Astrocyte (in vitro differentiated cells and primary cell): ENCODE measurements around the gene APBB2. TPM values are rescaled to one million over a fixed set of nuclear protein-coding genes. Genes with fewer than 3 reads are reported as not detected.

ENCODE experiments used
- DNase-seq: peaks from one replicate; pipeline ENCODE4 v3.0.0-alpha.2; 2010; ENCODE audit warnings: low read depth
- FAIRE-seq: peaks from 2 replicates; lab custom pipeline; 2011; peaks lifted over from hg19 to GRCh38; lab: Jason Lieb, UNC
- H2AFZ ChIP-seq: 2 replicates; pipeline ENCODE4 v1.6.0; 2012; ENCODE audit warnings: low read depth, low read length, inconsistent platforms
- H3K27ac ChIP-seq: 2 replicates; pipeline ENCODE4 v1.5.1; 2011; ENCODE audit warnings: low read depth, low read length, inconsistent platforms
- H3K27me3 ChIP-seq: 2 replicates; pipeline ENCODE4 v1.6.0; 2011; ENCODE audit warnings: low read length, inconsistent platforms; ENCODE audit not compliant: insufficient read depth
- H3K36me3 ChIP-seq: 2 replicates; pipeline ENCODE4 v1.5.1; 2011; ENCODE audit warnings: low read length, inconsistent platforms; ENCODE audit not compliant: insufficient read depth
- H3K4me1 ChIP-seq: 2 replicates; pipeline ENCODE4 v1.5.1; 2011; ENCODE audit warnings: low read length, inconsistent platforms; ENCODE audit not compliant: insufficient read depth
- H3K4me2 ChIP-seq: 2 replicates; pipeline ENCODE4 v1.6.0; 2012; ENCODE audit warnings: low read length, inconsistent platforms
- H3K4me3 ChIP-seq: 2 replicates; pipeline ENCODE4 v1.5.1; 2011; ENCODE audit warnings: low read depth, mild to moderate bottlenecking, low read length, inconsistent platforms; ENCODE audit not compliant: insufficient read depth
- H3K79me2 ChIP-seq: 2 replicates; pipeline ENCODE4 v1.6.0; 2012; ENCODE audit warnings: mild to moderate bottlenecking, low read length, inconsistent platforms; ENCODE audit not compliant: insufficient read depth
- H3K9ac ChIP-seq: 2 replicates; pipeline ENCODE4 v1.6.0; 2012; ENCODE audit warnings: mild to moderate bottlenecking, low read length, inconsistent platforms
- H3K9me3 ChIP-seq: 2 replicates; pipeline ENCODE4 v1.5.1; 2012; ENCODE audit warnings: low read depth, mild to moderate bottlenecking, low read length, inconsistent platforms; ENCODE audit not compliant: insufficient read depth
- H4K20me1 ChIP-seq: 2 replicates; pipeline ENCODE4 v1.6.0; 2012; ENCODE audit warnings: low read length, inconsistent platforms; ENCODE audit not compliant: insufficient read depth
- H3K27ac Mint-ChIP-seq: one replicate; pipeline ENCODE4 v1.8.0; 2021; ENCODE audit warnings: mild to moderate bottlenecking, mixed read lengths; ENCODE audit not compliant: unreplicated experiment
- H3K27me3 Mint-ChIP-seq: one replicate; pipeline ENCODE4 v1.8.0; 2021; ENCODE audit warnings: low read depth, mixed read lengths; ENCODE audit not compliant: unreplicated experiment
- H3K36me3 Mint-ChIP-seq: one replicate; pipeline ENCODE4 v1.8.0; 2021; ENCODE audit warnings: low read depth, mixed read lengths; ENCODE audit not compliant: unreplicated experiment
- H3K4me1 Mint-ChIP-seq: one replicate; pipeline ENCODE4 v1.8.0; 2021; ENCODE audit warnings: low read depth, mixed read lengths; ENCODE audit not compliant: unreplicated experiment
- H3K4me3 Mint-ChIP-seq: one replicate; pipeline ENCODE4 v1.8.0; 2021; ENCODE audit warnings: mild to moderate bottlenecking, moderate library complexity, mixed read lengths; ENCODE audit not compliant: unreplicated experiment
- H3K9me3 Mint-ChIP-seq: one replicate; pipeline ENCODE4 v1.8.0; 2021; ENCODE audit warnings: mild to moderate bottlenecking, mixed read lengths; ENCODE audit not compliant: unreplicated experiment
- EZH2 ChIP-seq: IDR thresholded peaks from 2 replicates; pipeline ENCODE4 v1.6.1; 2012; ENCODE audit warnings: mild to moderate bottlenecking, low read length, inconsistent platforms; ENCODE audit not compliant: insufficient read depth
- total RNA-seq: library from RNA; stranded (reverse); gene quantifications from 2 replicates; pipeline ENCODE4 v1.2.1, GENCODE V29; 2021
- TF ChIP-seq, protein P1 (sequence below): IDR thresholded peaks from 2 replicates; pipeline ENCODE4 v1.5.1; 2011; ENCODE audit warnings: low read depth, mild to moderate bottlenecking, inconsistent platforms, low read length, moderate library complexity; ENCODE audit not compliant: insufficient read depth

APBB2 gene
- total RNA-seq, 1 donor from 2014 or later = 173 TPM

DNA sequence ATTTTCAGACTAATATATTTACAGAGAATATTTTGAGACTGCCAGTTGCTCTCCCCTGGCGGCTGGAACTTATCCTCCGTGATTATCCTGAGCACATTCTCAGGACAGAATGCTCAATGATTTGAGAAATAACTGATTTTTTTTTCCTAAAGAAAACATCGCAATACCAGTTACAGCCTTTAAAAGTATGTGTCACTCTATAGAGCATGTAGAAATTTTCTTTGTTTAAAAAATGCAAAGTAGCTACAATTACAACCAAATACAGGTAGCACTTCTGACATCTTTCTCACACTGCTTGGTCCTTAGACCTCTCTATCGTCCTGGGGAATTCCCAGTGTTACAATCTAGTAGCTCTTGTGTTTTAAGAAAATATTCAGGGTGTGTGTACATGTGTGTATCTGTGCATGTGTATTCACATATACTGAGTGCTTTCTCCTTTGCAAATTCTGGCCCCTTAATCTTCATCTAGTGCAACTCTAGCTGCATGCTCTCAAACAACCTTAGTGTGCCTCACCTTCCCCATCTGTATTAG is 13.8 kb downstream of the APBB2 start:
- H3K27ac Mint-ChIP-seq = no peak overlapping the region
- H3K4me3 Mint-ChIP-seq = no peak overlapping the region
- Histone ChIP-seq H4K20me1 (peaks cover 58% of the 10 kb centered on the region), H3K4me3 (no peak overlapping the region), H3K27ac (no peak overlapping the region), H3K9ac (no peak overlapping the region), H2AFZ (no peak overlapping the region), H3K4me2 (no peak overlapping the region), H3K9me3 (no peaks in the 10 kb centered on the region), H3K4me1 (peaks cover 31% of the 10 kb centered on the region), H3K27me3 (no peaks in the 10 kb centered on the region), H3K79me2 (peaks cover 100% of the 10 kb centered on the region), H3K36me3 (peaks cover 3% of the 10 kb centered on the region)
- DNase-seq (no peak), FAIRE-seq (no peak)
- H3K9me3 Mint-ChIP-seq = no peaks in the 10 kb centered on the region
- no peaks in the 10 kb centered on the region for H3K27me3 Mint-ChIP-seq
- H3K4me1 Mint-ChIP-seq = peaks cover 83% of the 10 kb centered on the region
- no peak for TF ChIP-seq EZH2
- TF ChIP-seq, protein P1, sequence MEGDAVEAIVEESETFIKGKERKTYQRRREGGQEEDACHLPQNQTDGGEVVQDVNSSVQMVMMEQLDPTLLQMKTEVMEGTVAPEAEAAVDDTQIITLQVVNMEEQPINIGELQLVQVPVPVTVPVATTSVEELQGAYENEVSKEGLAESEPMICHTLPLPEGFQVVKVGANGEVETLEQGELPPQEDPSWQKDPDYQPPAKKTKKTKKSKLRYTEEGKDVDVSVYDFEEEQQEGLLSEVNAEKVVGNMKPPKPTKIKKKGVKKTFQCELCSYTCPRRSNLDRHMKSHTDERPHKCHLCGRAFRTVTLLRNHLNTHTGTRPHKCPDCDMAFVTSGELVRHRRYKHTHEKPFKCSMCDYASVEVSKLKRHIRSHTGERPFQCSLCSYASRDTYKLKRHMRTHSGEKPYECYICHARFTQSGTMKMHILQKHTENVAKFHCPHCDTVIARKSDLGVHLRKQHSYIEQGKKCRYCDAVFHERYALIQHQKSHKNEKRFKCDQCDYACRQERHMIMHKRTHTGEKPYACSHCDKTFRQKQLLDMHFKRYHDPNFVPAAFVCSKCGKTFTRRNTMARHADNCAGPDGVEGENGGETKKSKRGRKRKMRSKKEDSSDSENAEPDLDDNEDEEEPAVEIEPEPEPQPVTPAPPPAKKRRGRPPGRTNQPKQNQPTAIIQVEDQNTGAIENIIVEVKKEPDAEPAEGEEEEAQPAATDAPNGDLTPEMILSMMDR = no peak
- peaks cover 12% of the 10 kb centered on the region for H3K36me3 Mint-ChIP-seq

DNA sequence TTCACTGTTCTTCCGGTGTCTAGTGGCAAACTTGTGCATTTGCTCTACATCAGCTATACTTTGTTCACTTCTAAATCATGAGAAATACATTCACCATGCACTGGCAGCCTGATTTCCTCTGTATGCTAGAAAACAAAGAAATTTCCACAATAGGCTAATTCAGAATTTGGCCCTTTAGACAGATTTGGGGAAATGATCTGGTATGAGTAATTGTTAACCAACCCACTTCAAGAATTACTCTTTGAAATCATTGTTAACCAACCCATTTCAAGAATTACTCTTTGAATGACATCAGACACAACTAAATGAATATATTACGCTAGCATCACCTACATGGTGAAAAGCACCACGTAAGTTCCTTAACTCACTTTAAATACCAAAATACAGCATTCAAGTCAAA is 14.6 kb downstream of the APBB2 start:
- H3K36me3 ChIP-seq = peaks cover 3% of the 10 kb centered on the region
- peaks cover 17% of the 10 kb centered on the region for H3K36me3 Mint-ChIP-seq
- TF ChIP-seq, protein P1 = no peak
- TF ChIP-seq EZH2 = no peak
- no peaks in the 10 kb centered on the region for H3K9me3 Mint-ChIP-seq
- DNase-seq = no peak
- no peak for FAIRE-seq
- H3K9ac ChIP-seq = no peak overlapping the region
- H3K4me2 ChIP-seq = peak overlapping the region; percentile 8
- no peak overlapping the region for H2AFZ ChIP-seq
- H3K4me3 ChIP-seq = no peak overlapping the region
- H3K4me3 Mint-ChIP-seq = no peak overlapping the region
- peak overlapping the region; percentile 15 for H3K27ac Mint-ChIP-seq
- peaks cover 24% of the 10 kb centered on the region for H3K4me1 ChIP-seq
- no peaks in the 10 kb centered on the region for H3K27me3 Mint-ChIP-seq
- H3K27me3 ChIP-seq = no peaks in the 10 kb centered on the region
- H3K9me3 ChIP-seq = no peaks in the 10 kb centered on the region
- H4K20me1 ChIP-seq = peaks cover 66% of the 10 kb centered on the region
- H3K4me1 Mint-ChIP-seq = peaks cover 84% of the 10 kb centered on the region
- peaks cover 100% of the 10 kb centered on the region for H3K79me2 ChIP-seq
- H3K27ac ChIP-seq = no peak overlapping the region

DNA sequence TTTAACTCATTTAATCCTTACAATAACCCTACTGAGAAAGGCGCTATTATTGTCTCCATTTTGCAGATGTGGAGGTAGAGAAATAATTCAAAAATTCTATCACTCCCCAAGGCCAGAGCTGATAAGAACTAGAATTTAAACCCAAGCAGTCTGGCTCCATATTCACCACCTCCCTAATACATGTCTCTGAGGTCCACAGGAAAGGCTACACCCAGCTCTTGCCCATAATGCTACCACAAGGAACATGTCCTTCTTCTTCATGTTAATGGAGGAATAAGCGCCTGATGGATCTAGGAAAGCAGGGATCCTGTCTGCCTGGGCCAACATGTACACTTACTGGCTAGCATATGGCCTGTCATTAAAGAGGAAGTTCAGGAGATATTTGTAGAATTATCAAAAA is 16.3 kb downstream of the APBB2 start:
- H3K4me1 ChIP-seq = peaks cover 8% of the 10 kb centered on the region
- DNase-seq = no peak
- FAIRE-seq = no peak
- Mint-ChIP-seq H3K36me3 (peaks cover 20% of the 10 kb centered on the region), H3K27me3 (no peaks in the 10 kb centered on the region), H3K4me1 (peaks cover 81% of the 10 kb centered on the region), H3K4me3 (no peak overlapping the region), H3K27ac (no peak overlapping the region), H3K9me3 (no peaks in the 10 kb centered on the region)
- H3K27me3 ChIP-seq = no peaks in the 10 kb centered on the region
- H4K20me1 ChIP-seq = peaks cover 66% of the 10 kb centered on the region
- no peak overlapping the region for H3K4me3 ChIP-seq
- H3K9ac ChIP-seq = no peak overlapping the region
- peaks cover 100% of the 10 kb centered on the region for H3K79me2 ChIP-seq
- no peak for TF ChIP-seq EZH2
- TF ChIP-seq, protein P1 = no peak
- no peak overlapping the region for H3K4me2 ChIP-seq
- H3K9me3 ChIP-seq = no peaks in the 10 kb centered on the region
- peaks cover 3% of the 10 kb centered on the region for H3K36me3 ChIP-seq
- H3K27ac ChIP-seq = no peak overlapping the region
- no peak overlapping the region for H2AFZ ChIP-seq
